ENCODE results near the gene CD164L2.

CD164L2 gene

DNA sequence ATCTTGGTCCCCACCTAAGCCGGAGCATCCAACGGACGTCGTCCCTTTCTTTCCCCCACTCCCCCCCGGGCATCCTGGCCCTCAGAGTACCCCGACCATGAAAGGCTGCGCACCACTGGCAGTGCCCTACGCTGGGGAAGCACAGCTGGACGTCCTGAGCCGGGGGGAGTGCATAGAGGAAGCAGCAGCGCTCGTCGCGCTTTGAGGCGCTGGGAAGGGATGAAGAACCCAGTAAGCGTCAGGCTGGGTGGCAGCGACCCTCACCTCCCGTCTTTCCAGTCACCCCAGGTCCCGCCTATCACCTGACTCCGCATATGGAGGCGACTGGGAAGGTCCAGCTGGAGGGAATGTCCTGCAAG lies 22.1 kb downstream of the CD164L2 start:
- DNase-seq = no peak

DNA sequence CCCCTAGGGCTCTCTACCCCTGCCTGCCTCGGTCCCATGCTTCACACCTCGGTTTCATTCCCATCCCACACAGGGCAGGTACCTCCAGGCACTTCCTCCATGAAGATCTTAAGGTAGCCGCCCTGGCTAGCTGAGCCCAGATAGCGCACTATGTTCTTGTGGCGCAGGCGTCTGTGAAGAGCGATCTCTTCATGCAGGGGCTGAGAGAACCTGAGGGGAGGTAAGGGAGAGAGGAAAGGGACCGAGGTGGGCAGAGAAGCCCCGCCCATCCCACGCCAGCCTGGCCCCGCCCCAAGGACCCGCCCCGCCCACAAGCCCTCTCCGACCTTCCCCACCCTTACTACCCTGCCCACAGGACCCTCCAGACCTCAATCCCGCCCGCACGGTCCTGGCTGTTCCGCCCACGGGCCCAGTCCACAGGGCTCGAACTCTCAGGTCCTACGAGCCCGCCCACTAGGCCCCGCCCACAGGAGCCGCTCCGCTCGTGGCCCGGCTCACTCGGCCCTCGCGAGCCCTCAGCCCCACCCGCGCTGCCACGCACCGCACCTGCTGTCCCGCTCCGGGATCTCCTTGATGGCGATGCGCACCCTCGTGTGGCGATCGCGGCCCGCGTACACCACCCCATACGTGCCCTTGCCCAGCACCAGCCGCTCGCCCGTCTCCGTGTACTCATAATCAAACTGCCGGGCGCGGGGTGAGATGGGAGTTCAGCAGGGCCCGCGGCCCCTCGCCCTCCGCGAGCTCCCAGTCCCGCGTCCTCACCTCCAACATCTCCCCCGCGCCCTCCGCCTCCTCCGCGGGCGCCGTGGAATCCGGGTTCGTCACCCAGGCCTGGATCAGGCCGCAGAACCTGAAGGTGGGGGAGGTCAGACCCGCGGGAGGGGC lies 22.7 kb downstream of the CD164L2 start:
- DNase-seq = no peak

DNA sequence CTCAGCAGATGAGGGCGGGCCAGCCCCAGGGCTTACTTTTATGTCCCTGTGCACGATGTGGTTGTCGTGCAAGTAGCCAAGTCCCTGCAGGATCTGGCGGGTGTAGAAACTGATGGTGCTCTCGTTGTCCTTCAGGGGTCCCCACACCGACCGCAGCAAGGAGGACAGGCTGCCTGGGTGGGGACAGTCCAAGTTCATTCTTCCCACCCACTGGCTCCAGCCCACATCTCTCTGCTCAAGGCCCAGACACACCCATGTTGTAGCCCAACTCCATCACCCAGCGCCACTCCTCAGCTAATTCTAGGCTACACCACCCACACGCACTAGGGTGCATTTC lies 23.3 kb downstream of the CD164L2 start:
- DNase-seq = no peak

DNA sequence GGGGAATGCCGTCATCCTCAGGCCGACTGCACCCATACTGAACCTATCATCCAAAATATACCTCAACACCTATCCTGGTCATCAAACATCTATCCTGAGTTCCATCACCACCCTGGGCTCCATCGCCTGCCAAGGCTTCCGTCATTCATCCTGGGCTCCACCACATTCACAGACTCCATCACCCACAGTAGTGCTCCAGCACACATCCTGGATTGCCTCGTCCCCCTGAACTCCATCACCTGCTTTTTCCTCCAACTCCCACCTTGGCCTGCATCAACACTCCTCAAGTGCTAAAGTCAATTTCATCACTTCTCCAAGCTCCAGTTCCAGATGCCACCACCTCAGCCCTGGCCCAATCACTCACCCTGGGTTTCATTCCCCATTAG lies 24.2 kb downstream of the CD164L2 start:
- DNase-seq = no peak

DNA sequence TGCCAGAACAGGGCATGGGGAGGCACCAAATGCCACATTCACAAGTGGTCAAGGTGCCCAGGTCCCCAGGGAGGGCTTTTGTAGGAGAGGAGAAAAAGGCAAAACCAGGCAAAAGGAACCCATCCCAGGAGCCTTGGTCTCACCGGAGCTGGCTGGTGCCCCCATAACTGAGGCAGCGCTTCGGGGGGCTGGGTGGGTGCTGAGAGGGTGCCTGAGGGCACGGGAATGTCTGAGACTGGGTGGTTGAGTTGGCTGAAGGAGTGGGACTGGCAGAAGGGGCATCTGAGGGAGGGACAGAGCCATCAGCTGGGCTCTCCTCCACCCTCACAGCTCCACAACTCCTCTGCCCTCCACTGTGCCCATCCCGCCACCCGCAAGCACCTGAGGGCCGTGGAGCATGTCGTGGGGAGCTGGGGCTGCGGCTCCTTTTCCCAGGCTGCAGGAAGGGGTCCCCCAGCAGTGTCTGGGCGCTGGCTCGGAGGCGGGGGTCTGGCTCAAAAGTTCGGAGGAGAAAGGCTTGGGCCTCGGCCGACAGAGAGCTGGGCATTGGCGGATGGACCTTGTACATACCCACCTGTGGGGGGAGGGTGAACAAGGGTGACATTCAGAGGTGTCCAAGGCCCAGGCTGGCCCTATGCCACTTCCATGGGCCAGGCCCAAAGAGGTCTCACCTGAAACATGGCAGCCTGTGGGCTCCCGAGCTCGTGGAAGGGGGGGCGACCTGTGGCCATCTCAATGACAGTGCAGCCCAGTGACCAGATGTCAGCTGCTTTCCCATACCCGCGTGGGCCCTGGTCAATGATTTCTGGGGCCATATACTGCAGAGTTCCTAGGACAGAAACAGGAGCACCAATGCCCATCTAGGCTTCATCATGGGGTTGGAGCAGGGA lies 24.9 kb downstream of the CD164L2 start:
- DNase-seq = no peak

DNA sequence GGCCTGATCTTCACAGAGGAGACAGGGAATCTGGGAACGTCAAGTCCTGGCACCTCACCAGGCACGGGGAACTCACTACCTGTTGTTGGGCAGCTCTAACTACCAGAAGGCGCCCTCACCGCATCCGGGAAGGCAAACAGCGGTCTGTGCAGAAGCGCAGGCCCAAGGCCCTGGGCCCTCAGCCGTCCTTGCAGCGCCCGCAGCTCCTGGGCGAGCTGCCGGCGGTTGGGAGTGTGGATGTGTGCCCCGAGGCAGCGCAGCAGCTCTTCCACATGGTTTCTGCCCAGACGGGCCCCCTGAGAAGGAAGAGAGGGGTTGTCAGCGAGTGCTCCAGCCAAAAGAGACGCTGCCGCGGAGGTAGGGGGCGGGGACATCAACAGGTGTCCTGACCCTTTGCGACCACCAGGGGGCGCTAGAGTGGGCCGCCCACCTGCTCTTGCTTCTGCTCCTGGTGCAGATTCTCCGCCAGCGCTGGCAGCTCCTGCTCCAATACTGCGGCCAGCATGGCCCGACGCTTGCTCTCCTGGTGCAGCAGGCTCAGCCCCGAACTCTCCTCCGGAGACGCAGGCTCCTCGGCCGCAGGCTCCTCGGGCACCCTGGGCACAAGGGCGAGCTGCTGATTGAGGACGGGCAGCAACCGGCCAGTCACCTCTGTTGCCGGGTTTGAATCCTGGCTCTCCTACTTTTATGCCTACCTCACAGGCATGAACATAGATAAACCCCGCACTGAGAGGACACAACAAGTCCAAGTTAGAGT lies 25.7 kb downstream of the CD164L2 start:
- DNase-seq = peak; percentile 36

DNA sequence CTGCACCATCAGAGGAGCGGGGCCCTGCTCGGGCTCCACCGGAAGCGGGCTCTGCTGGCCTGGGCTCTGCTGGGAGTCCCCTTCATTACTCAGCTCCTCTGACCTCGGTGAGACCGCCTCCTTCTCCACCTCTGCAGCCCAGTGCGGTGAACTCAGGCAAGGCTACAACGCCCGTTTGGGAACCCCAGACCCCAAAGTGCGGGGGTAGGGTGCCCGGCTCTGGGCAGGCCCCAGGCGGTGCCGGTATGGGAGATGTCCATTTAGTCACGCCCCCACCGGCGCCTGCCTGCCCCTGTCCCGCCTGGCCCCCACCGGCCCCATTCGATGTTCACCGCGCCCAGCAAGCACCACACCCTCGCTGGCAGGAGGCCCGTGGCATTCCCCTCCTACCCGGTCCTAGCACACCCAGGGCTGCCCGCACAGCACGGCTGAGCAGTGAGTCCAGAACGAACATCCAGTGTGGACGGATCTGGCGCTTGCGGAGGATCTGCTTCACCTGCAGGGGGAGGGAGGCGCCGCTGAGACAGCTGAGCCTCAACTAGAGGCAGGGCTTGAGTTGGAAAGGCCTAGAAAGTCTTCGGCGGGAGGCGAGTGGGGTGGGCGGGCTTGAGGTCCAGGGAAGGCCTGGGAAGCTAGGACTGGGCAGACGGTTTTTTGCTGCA lies 26.4 kb downstream of the CD164L2 start:
- no peak for DNase-seq

DNA sequence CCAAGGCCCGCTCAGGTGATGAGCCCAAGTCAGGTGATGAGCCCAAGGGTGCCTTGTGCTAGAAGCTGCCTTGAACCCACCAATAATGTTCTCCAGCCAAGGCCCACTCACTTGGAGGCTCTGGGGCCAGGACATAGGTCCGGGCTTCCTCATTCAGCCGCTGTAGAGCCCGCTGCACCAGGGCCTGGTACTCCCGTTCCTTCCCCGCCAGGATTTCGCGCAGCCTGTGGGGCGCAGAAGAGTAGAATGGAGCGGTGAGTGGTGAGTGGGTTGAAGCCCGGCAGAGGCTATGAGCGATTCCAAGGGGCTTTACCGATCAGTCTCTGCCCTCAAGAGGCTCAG lies 26.9 kb downstream of the CD164L2 start:
- no peak for DNase-seq

DNA sequence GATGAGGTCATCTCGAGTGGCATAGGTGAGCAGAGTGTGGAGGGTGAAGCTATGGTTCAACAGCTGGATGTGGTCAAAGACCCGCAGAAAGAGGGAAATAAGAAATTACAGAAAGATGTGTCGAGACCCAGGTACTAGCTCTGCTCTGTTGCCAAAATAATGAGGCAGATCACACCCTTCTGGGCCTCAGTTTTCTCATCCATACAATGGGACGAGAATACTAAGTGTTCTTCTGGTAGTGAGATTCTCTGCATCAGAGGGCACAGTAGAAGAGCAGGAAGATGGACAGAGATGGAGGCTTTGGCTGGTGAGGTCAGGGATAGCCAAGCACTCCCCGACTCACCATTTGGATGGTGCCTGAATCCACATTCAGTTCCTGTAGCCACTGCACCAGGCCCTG lies 27.4 kb downstream of the CD164L2 start:
- DNase-seq = no peak

DNA sequence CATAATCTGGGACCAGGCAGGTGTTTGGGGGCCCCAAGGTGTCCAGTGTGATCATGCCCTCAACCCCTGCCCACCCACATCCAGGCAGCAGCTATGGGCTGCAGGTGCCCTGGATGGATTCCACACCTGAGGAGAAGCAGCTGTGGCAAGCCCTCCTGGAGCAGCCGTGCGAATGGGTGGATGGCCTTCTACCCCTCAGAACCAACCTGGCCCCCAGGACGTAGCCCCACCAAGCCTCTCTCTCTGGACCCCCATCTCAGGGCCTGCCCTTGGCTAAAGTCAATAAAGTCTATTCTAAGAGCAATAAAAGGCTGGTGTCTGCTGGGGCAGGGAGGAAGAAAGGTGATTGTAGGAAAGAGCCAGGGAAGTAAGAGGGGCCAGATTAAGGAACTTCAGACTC lies 29.5 kb downstream of the CD164L2 start:
- DNase-seq = no peak

DNA sequence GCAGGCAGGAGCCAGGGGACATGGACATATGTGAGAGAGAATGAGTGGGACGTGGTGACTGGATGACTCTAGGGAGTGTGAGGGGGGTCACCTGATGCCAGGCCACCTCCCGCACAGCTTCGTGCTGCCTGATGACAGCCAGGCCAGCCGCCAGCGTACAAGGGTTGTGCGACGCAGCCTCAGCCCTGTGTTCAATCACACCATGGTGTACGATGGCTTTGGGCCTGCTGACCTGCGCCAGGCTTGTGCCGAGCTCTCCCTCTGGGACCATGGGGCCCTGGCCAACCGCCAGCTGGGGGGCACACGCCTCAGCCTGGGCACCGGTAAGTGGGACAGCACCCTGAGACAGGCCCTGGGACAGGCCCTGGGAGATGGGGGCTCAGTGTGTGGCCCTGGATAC lies 30.0 kb downstream of the CD164L2 start:
- DNase-seq = no peak

DNA sequence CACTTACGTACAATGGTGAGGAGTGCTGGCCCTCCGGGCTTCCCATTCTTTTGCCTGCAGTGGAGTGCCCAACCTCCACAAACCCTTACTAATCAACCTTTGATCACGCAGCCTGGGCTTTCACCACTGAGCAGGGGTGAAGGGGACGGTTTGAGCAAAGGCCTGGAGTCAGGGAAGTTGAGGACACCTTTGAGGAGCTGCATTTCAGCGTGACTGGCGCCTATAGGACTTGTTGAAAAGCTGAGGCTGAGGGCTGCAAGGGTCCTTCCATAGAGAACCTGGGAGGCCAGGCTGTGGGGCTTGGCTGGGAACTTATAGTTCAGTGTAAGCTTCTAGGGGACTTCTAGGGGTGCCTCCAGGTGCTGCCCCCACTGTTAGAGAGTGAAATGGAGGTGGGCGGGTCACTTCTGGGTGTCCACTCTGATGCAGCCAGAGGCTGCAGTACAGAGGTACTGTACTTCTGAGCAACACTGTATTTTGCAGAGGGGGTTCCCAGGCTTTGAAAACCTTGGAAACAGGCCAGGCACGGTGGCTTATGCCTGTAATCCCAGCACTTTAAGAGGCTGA lies 31.5 kb downstream of the CD164L2 start:
- DNase-seq = no peak

DNA sequence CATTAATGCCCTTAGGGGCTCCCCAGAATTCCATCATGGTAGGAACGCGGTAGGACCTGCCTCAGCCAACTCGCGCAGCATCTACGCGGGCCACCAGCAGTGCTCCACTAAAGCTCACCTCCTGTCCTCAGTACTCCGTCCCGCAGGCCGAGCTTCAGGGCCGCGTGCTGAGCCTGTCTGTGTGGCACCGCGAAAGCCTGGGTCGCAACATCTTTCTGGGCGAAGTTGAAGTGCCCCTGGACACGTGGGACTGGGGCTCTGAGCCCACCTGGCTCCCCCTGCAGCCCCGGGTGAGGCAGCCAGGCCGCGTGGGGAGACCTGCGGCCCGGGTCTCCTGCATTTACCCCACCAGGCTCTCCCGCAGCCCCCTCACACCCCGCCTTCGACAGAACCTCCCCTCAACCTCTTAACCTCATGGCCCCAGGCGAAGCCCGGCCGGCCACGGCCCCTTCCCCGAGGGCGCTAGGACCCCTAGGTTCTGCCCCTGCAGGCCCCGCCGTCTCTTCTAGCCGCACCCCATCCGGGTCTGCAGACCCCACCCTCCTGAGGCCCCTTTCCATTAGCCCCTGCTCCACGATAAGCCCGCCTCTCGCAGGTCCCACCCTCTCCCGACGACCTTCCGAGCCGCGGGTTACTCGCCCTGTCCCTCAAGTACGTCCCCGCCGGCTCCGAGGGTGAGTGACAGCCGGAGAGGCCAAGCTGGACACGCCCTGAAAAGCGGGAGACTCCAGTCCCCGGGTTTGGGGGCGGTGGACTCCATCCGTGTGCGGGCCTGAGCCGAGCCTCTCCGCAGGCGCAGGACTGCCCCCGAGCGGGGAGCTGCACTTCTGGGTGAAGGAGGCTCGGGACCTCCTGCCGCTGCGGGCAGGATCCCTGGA lies 32.2 kb downstream of the CD164L2 start:
- no peak for DNase-seq

DNA sequence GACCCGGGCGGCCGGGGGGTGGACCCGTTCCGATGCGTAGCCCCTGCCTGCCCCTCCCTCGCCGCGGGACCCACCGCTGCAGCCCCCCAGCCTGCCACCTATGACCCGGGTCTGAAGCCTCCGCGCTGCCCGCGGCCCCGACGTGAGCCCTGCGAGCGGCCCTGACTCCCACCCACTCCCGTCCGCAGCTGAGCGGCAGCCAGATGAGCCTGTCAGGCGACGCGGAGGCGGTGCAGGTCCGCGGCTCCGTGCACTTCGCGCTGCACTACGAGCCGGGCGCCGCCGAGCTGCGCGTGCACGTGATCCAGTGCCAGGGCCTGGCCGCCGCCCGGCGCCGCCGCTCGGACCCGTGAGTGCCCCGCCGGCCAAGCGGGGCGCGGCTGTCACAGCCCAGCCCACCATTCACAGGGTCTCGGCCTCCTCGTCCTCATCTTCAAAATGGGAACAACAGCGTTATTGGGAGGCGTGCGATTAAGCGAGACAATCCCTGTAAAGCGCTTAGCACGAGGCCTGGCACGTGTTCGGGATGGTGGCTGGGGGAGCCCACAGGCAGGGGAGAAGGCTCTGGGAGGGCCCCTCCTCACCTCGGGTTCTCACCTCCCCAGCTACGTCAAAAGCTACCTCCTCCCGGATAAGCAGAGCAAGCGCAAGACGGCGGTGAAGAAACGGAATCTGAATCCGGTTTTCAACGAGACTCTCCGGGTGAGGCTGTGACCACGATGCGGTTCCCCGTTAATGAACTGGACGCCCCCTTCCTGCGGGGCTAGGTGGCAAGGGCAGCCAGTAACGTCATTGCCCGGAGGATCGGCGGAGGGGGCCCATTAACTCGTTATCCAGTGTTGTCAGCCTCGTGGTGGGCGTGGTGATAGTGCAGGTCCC lies 33.1 kb downstream of the CD164L2 start:
- DNase-seq = no peak

DNA sequence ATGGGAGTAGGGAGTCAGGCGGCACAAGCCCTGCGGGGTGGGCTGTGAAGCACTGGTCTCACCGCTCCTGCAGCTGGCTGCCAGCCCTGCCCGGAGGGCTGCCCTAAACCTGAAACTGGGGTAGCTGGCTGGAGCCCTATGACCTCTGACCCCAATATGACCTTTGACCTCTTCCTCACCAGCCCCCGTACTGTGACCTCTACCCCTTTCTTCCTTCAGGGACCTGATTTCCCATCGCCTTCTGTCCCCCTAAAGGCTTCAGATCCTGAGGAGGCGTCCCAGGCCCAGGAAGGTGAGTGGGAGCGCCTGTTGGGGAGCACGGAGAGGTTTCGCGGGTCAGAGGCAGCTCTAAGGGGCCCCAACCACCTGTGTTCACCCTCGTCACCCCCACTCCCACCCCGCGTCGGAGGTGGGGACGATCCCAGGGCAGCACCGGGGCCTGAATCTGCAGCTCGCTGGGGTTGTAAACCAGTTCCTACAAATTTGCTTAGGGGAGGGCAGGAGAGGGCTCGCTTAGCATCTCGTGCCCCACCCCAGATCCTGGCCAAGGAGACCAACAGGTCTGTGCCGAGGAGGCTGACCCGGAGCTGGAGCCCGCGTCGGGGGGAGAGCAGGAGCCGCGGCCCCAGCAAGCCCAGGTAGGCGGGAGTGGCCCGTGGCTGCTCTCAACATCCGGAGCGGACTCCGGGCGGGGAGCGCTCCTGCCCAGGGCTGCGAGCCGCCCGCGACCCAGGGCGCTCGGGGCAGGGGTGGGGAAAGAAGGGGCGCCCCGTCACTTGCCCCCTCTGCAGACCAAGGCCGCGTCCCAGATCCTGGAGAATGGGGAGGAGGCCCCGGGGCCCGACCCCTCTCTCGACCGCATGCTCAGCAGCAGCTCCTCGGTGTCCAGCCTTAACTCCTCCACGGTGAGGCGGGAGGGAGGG lies 34.0 kb downstream of the CD164L2 start:
- peak; percentile 12 for DNase-seq

DNA sequence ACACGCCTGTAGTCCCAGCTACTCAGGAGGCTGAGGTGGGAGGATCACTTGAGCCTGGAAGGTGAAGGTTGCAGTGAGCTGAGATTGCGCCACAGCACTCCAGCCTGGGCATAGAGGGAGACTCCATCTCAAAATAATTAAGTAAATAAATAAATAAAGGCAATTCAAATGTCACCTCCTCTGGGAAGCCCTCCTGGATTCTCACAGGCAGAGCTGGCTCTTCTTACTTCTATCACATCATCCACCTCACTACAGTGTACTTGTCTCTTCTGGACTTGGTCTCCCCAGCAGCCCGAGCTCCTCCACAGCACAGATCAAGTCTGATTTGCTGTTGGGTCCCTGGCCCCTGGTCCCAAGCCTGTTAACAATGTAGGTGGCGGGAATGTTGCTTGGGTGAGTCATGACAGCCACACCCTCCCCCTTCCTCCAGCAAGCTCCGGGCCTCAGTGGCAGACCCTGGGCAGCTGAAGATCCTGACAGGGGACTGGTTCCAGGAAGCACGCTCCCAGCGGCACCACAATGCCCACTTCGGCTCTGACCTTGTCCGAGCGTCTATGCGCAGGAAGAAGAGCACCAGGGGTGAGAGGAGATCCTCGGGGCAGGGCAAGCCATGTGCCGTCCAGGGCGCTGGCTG lies 36.0 kb downstream of the CD164L2 start:
- DNase-seq = no peak

DNA sequence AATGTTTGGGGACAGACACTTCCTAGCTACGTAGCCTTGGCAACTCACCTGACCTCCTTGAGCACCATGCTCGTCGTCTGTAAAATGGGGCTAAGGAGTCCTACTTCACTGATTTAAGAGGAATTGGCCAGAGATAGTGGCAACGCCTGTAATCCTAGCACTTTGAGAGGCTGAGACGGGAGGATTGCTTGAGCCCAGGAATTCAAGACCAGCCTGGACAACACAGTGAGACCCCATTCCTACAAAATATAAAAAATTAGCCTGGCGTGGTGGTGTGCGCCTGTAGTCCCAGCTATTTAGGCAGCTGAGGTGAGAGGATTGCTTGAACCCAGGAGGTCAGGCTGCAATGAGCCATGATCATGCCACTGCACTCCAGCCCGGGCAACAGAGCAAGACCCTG lies 36.8 kb downstream of the CD164L2 start:
- DNase-seq = no peak

DNA sequence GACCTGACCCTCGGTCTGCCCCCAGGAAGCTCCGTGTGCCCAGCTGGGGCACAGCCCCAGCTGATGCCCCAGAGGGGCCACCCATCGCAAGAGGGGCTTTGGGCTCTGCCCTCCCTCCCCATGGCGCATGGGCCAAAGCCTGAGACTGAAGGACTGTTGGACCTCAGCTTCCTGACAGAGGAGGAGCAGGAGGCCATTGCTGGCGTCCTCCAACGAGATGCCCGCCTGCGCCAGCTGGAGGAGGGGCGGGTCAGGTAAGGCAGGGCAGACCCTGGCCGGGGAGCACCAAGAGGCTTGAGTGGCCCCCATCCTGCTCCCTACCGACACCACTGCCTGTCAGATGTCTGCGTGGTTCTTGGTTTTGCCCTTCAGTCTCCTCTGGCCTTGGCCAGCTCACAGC lies 37.9 kb downstream of the CD164L2 start:
- DNase-seq = no peak

DNA sequence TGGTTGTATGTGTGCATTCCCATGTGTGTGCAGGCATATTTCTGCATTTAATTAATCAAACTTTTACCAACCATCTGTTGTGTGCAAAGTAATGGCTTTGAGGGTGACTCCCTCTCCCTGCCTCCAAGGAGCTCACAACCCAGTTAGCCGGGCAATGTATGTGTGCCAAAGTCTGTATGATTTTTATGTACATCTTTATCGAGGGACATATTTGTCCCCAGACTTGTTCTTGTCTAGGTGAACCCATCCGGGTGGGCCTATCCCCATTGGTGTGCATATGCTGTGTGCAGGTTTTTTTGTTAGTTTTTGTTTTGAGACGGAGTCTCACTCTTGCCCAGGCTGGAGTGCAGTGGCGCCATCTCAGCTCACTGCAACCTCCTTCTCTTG lies 39.5 kb downstream of the CD164L2 start:
- peak; percentile 29 for DNase-seq

All from kidney glomerular epithelial cell (primary cell).